Stimulated activated CD4-positive, alpha-beta T cell treated with anti-CD3 and anti-CD28 coated beads, Interleukin-1b, Interleukin-23, amount 100 ng/mL, for 1 hour (primary cell): ENCODE data around the gene APOA1.

Experiments
- DNase-seq, 2 donors: peaks; one replicate each; pipeline ENCODE4 v3.0.0-alpha.2; 2020; ENCODE audit warnings: low read depth in 2 of 2

Gene APOA1

GRCh38 chr11:116833816-116834534, 3.4 kb downstream of the APOA1 start:
- DNase-seq: no peak

- DNase-seq: no peak
Measured at GRCh38 chr11:116833491-116833815, 4.0 kb downstream of the APOA1 start.

- no peak for DNase-seq
Measured at GRCh38 chr11:116832350-116833290, 4.8 kb downstream of the APOA1 start.

GRCh38 chr11:116831790-116832349, 5.6 kb downstream of the APOA1 start:
- DNase-seq: no peak

DNA sequence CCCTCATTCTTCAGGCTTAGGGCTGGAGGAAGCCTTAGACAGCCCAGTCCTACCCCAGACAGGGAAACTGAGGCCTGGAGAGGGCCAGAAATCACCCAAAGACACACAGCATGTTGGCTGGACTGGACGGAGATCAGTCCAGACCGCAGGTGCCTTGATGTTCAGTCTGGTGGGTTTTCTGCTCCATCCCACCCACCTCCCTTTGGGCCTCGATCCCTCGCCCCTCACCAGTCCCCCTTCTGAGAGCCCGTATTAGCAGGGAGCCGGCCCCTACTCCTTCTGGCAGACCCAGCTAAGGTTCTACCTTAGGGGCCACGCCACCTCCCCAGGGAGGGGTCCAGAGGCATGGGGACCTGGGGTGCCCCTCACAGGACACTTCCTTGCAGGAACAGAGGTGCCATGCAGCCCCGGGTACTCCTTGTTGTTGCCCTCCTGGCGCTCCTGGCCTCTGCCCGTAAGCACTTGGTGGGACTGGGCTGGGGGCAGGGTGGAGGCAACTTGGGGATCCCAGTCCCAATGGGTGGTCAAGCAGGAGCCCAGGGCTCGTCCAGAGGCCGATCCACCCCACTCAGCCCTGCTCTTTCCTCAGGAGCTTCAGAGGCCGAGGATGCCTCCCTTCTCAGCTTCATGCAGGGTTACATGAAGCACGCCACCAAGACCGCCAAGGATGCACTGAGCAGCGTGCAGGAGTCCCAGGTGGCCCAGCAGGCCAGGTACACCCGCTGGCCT, 7.1 kb downstream of the APOA1 start:
- no peak for DNase-seq

GRCh38 chr11:116829525-116830183, 7.8 kb downstream of the APOA1 start, which contains the start of gene APOC3:
Gene APOC3 (plus strand): TSS chr11:116829907. CDS start chr11:116830583, 676 bp downstream.
- no peak for DNase-seq

- DNase-seq: no peak
Measured at GRCh38 chr11:116828632-116829524, 8.5 kb downstream of the APOA1 start.

DNA sequence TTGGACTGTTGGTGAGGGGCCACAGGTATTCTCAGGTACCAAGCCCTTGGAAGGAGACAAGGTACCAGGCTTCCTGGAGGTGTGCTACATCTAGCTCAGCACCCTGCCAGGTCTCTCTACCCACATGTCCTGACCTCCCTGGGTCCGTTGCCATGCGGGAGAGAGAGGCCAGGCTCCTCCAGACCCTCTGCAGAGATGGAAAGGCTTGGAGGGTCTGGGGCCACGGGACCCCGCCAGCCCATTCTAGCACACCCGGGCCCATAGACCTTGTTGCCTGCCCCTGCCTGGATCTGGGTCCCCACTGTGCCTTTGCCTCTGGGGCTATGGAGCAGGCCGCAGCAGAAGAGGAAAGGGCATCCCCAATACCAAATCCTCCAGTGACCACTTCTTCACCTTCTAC, 10.0 kb downstream of the APOA1 start:
- no peak for DNase-seq

GRCh38 chr11:116826751-116827431, 10.5 kb downstream of the APOA1 start:
- no peak for DNase-seq

DNA sequence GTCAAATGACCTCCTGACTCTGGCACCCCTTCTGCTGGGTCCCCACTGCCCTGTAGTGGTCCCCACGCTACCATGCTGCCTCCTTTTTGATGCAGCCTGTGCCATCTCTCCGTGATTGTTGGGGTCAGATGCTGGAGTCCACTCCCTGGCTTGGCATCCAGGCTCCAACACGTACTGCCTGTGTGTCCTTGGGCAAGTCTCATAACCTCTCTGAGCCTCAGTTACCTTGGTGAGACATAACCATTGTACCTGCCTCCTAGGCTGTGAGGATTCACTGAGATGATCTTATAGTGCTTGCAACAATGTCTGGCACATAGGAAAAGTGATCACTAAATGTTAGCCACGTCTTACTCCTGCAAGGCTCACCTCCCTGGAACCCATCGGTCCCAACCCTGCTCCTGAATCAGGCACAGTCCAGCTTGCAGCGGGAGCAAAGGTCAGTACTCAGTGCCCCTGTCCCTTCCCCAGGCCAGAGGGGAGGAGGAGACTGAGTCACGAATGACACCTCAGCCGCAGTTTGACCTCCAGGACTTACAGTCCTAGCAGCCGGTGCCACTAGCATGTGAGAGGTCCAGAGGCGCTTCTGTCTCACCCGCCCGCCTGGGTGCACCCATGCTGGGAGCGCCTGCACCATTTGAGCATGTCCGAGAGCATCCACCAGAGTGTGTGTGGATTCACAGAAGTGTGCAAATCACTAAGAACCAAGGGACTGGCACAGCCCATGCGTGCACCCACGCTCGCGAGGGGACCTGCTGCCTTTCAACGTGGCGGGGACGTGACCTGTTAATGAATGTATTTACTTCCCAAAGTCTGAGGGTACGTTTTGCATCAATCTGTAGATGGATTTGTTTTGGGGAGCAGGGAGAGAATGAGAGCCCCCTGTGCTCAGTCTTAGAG, 11.3 kb downstream of the APOA1 start:
- no peak for DNase-seq

- DNase-seq: no peak
Measured at GRCh38 chr11:116825434-116825833, 12.0 kb downstream of the APOA1 start.

DNA sequence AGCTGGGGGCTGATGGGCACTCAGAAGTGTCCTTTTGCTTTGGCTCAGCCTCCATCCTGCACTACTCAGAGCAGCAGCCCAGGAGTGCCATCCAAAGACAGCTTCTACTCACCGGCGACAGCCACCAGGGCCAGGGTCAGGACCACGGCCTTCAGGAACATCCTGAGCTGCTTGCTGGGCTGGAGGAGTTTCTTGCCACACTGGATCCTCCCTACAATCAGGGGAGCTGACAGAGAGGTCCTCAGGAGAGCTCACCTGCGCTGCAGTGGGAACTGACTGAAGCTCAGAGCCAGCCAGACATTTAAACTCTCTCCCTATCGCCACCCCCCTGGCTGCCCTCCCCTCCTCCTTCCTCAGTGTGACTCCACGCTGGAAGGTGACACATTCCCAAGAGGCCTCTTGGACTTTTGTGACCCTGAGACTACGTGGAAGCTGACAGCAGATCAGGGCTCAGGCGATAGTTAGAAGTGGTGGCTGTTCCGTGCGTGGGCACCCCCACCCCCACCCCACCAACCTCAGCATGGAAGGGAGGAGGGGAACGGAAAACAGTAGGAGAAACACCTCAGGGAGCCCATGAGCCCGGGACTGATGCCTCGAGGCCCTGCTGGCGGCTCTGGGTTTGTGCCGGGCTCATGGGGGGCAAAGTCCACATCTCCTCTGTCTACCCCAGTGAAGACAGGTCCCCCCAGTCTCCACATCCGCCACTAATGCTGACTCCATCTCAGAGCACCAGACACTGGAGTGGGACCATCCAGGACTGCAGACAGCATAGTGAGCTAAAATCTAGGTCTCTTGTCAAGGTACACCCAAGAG, 14.2 kb downstream of the APOA1 start, which contains the start of gene APOA4:
TSS of gene APOA4 (minus strand) at position 274 of the 813 bp plus-strand sequence. CDS start at position 161, 113 bp downstream.
- no peak for DNase-seq

- DNase-seq: no peak
Measured at GRCh38 chr11:116822575-116822974, 14.8 kb downstream of the APOA1 start.

- no peak for DNase-seq
Measured at GRCh38 chr11:116821050-116821918, 16.1 kb downstream of the APOA1 start.

DNA sequence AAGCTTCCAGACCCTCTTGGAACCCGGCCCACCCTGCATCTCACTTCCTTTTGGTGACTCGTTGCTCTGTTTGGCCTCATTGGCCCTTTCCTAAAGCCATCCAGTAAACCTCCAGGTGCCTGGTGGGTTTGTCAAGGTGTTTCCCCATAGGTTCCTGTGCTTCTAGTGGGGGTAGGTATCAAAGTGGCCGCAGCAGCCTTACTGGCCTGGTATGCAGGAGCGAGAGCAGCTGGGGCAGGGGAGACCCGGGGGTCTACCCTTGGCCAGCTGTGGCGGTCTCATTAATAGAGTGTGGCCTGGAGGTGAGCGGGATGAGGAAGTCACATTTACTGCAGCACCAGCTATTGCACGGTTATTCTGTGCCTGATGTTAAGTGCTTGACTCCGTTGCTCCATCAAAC, 18.4 kb downstream of the APOA1 start:
- DNase-seq: no peak

GRCh38 chr11:116814502-116814901, 22.9 kb downstream of the APOA1 start:
- DNase-seq: no peak
